HepG2 (cell line): ENCODE data around the gene EPHA4.

Source experiments
- ATF7-NPFF ChIP-seq: sonication (generic); formaldehyde crosslinking; IDR thresholded peaks from 2 replicates; pipeline ENCODE4 v1.8.1; 2023; ENCODE audit warnings: mild to moderate bottlenecking, low read depth, missing genetic modification reagents, moderate library complexity
- CEBPG ChIP-seq: IDR thresholded peaks from 2 replicates; pipeline ENCODE4 v1.6.1; 2016
- CHD2 ChIP-seq: IDR thresholded peaks from 2 replicates; pipeline ENCODE4 v1.6.1; 2011; ENCODE audit warnings: low read depth, low read length, improper control_type of control experiment
- EZH2 ChIP-seq: conservative IDR thresholded peaks from 2 replicates; pipeline ENCODE4 v1.6.1; 2012; ENCODE audit warnings: mild to moderate bottlenecking, low read depth, low read length, moderate library complexity
- HCFC1 ChIP-seq: fragments of 150-350 bp; IDR thresholded peaks from 2 replicates; pipeline ENCODE4 v1.6.1; 2014; ENCODE audit warnings: low read depth, low read length
- HES4 ChIP-seq: sonication (generic); formaldehyde crosslinking; IDR thresholded peaks from 2 replicates; pipeline ENCODE4 v1.9.0; 2021; ENCODE audit warnings: mild to moderate bottlenecking, missing genetic modification reagents, borderline replicate concordance
- RNF2 ChIP-seq: fragments of 450-650 bp; conservative IDR thresholded peaks from 2 replicates; pipeline ENCODE4 v1.6.1; 2016; ENCODE audit warnings: low read depth
- SMC3 ChIP-seq: IDR thresholded peaks from 2 replicates; pipeline ENCODE4 v1.6.1; 2011; ENCODE audit warnings: low read length, improper control_type of control experiment
- THRA ChIP-seq: sonication (generic); formaldehyde crosslinking; IDR thresholded peaks from 2 replicates; pipeline ENCODE4 v1.4.0; 2020; ENCODE audit warnings: missing genetic modification reagents, borderline replicate concordance
- TP53 ChIP-seq: sonication (generic); formaldehyde crosslinking; conservative IDR thresholded peaks from 2 replicates; pipeline ENCODE4 v1.4.0; 2020; ENCODE audit warnings: missing genetic modification reagents
- ZFAT ChIP-seq: sonication (generic); formaldehyde crosslinking; conservative IDR thresholded peaks from 2 replicates; pipeline ENCODE4 v1.8.1; 2023; ENCODE audit warnings: missing genetic modification reagents, inconsistent platforms
- ZNF468 ChIP-seq: sonication (generic); formaldehyde crosslinking; IDR thresholded peaks from 2 replicates; pipeline ENCODE4 v1.8.0; 2022; ENCODE audit warnings: mild to moderate bottlenecking, moderate library complexity, missing genetic modification reagents
- TF ChIP-seq, protein P1 (sequence below): sonication (generic); formaldehyde crosslinking; IDR thresholded peaks from 2 replicates; pipeline ENCODE4 v1.5.0; 2020; ENCODE audit warnings: mild to moderate bottlenecking, missing genetic modification reagents, moderate library complexity

- no peak for TF ChIP-seq CHD2
- TF ChIP-seq THRA, result no peak
- no peak for TF ChIP-seq EZH2
- no peak for TF ChIP-seq HES4
- no peak for TF ChIP-seq RNF2
- TF ChIP-seq HCFC1, result no peak
- no peak for TF ChIP-seq CEBPG (CRISPR knock-in tag)
- no peak for TF ChIP-seq TP53 (CRISPR knock-in tag)
- TF ChIP-seq ATF7-NPFF (CRISPR knock-in tag), result no peak
- TF ChIP-seq, protein P1, sequence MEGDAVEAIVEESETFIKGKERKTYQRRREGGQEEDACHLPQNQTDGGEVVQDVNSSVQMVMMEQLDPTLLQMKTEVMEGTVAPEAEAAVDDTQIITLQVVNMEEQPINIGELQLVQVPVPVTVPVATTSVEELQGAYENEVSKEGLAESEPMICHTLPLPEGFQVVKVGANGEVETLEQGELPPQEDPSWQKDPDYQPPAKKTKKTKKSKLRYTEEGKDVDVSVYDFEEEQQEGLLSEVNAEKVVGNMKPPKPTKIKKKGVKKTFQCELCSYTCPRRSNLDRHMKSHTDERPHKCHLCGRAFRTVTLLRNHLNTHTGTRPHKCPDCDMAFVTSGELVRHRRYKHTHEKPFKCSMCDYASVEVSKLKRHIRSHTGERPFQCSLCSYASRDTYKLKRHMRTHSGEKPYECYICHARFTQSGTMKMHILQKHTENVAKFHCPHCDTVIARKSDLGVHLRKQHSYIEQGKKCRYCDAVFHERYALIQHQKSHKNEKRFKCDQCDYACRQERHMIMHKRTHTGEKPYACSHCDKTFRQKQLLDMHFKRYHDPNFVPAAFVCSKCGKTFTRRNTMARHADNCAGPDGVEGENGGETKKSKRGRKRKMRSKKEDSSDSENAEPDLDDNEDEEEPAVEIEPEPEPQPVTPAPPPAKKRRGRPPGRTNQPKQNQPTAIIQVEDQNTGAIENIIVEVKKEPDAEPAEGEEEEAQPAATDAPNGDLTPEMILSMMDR, result no peak
- no peak for TF ChIP-seq ZFAT (CRISPR knock-in tag)
- TF ChIP-seq SMC3, result no peak
- TF ChIP-seq ZNF468 (CRISPR knock-in tag), result no peak
Observed at GRCh38 chr2:221561770-221562169, 10.3 kb downstream of the EPHA4 start.
